ENCODE results near the gene A4GNT. TPM values are rescaled to one million over a fixed set of nuclear protein-coding genes. Genes with fewer than 3 reads are reported as not detected.

A4GNT gene
- total RNA-seq, 6 experiments from 2014 or later, result not detected

- intact Hi-C loops (cut with DNase I), result no loop called here
- H3K27ac ChIP-seq, result no peak overlapping the region
- 57% methylated on average over 3 of the region's 5 CpGs for WGBS (ENCODE audit: insufficient coverage, low coverage, low lambda C conversion rate, missing lambda C conversion rate)
- TF ChIP-seq, protein P1, sequence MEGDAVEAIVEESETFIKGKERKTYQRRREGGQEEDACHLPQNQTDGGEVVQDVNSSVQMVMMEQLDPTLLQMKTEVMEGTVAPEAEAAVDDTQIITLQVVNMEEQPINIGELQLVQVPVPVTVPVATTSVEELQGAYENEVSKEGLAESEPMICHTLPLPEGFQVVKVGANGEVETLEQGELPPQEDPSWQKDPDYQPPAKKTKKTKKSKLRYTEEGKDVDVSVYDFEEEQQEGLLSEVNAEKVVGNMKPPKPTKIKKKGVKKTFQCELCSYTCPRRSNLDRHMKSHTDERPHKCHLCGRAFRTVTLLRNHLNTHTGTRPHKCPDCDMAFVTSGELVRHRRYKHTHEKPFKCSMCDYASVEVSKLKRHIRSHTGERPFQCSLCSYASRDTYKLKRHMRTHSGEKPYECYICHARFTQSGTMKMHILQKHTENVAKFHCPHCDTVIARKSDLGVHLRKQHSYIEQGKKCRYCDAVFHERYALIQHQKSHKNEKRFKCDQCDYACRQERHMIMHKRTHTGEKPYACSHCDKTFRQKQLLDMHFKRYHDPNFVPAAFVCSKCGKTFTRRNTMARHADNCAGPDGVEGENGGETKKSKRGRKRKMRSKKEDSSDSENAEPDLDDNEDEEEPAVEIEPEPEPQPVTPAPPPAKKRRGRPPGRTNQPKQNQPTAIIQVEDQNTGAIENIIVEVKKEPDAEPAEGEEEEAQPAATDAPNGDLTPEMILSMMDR (IDR thresholded peaks at IDR 0.05), result no peak
- TF ChIP-seq POLR2A (IDR thresholded peaks at IDR 0.05), result no peak
- H3K4me1 ChIP-seq, result no peaks in the 10 kb centered on the region
- ATAC-seq, result no peak
- H3K27me3 ChIP-seq, result no peaks in the 10 kb centered on the region
- no peaks in the 10 kb centered on the region for H3K9me3 ChIP-seq
- H3K36me3 ChIP-seq, result no peaks in the 10 kb centered on the region
- no peak for DNase-seq
- no peak overlapping the region for H3K4me3 ChIP-seq
These were observed 52.3 kb downstream of the A4GNT start for GRCh38 chr3:138079901-138080300.

- H3K27me3 ChIP-seq, result no peaks in the 10 kb centered on the region
- TF ChIP-seq POLR2A (IDR thresholded peaks at IDR 0.05), result no peak
- TF ChIP-seq, protein P1 (IDR thresholded peaks at IDR 0.05), result no peak
- no peak overlapping the region for H3K27ac ChIP-seq
- no peaks in the 10 kb centered on the region for H3K4me1 ChIP-seq
- 0% methylated on average over 1 of the region's 1 CpG for WGBS (ENCODE audit: insufficient coverage, low coverage, low lambda C conversion rate, missing lambda C conversion rate)
- H3K4me3 ChIP-seq, result no peak overlapping the region
- DNase-seq (no peak), ATAC-seq (peak in 1 of 4 donors; percentile 38)
- no peaks in the 10 kb centered on the region for H3K9me3 ChIP-seq
- no peaks in the 10 kb centered on the region for H3K36me3 ChIP-seq
- intact Hi-C loops (cut with DNase I), result no loop called here
These were observed 53.3 kb downstream of the A4GNT start for GRCh38 chr3:138078901-138079344.

- TF ChIP-seq, protein P1 (IDR thresholded peaks at IDR 0.05), result no peak
- TF ChIP-seq POLR2A (IDR thresholded peaks at IDR 0.05), result no peak
- whole genome bisulfite sequencing (ENCODE audit: insufficient coverage, low coverage, low lambda C conversion rate, missing lambda C conversion rate), result 67% methylated on average over 4 of the region's 4 CpGs
- Histone ChIP-seq H3K27me3 (no peaks in the 10 kb centered on the region), H3K4me1 (no peaks in the 10 kb centered on the region), H3K4me3 (no peak overlapping the region), H3K36me3 (no peaks in the 10 kb centered on the region), H3K9me3 (no peaks in the 10 kb centered on the region), H3K27ac (no peak overlapping the region)
- ATAC-seq (no peak), DNase-seq (no peak)
- intact Hi-C loops (cut with DNase I), result no loop called here
These were observed 54.1 kb downstream of the A4GNT start for GRCh38 chr3:138078096-138078495.

Other genes with a start within 250 kb of the A4GNT start
- not detected for gene CLDN18, start 122.2 kb downstream of the A4GNT start, total RNA-seq
- 1 to 10 TPM in 5 of 6 experiments, under 1 TPM in 1; 0.92 to 2.2 (median 1.2) TPM for gene DZIP1L, start 16.8 kb downstream of the A4GNT start, total RNA-seq
- gene DBR1, start 42.5 kb upstream of the A4GNT start, total RNA-seq, result 1 to 10 TPM; 3.2 to 6.1 (median 4.6) TPM
- gene ARMC8, start 54.9 kb upstream of the A4GNT start, total RNA-seq, result 10 to 100 TPM; 15.5 to 24.6 (median 18.6) TPM
- gene NME9, start 197.5 kb upstream of the A4GNT start, total RNA-seq, result not detected
- gene MRAS, start 216.2 kb upstream of the A4GNT start, total RNA-seq, result 1 to 10 TPM; 2.5 to 7.9 (median 6.9) TPM

Measured in right lobe of liver (tissue), 6 donors.